Ishikawa (cell line): ENCODE measurements around the gene WWOX.

ENCODE experiments used
- CEBPB ChIP-seq: IDR thresholded peaks from 2 replicates; pipeline ENCODE4 v1.6.1; 2012
- CREB1 ChIP-seq: IDR thresholded peaks from 2 replicates; pipeline ENCODE4 v1.6.1; 2012; ENCODE audit warnings: low read depth
- EGR1 ChIP-seq: IDR thresholded peaks from 2 replicates; pipeline ENCODE4 v1.6.1; 2012
- EP300 ChIP-seq: IDR thresholded peaks from 2 replicates; pipeline ENCODE4 v1.6.1; 2012; ENCODE audit warnings: borderline replicate concordance
- FOXM1 ChIP-seq: IDR thresholded peaks from 2 replicates; pipeline ENCODE4 v1.6.1; 2012; ENCODE audit warnings: low read depth, borderline replicate concordance
- NFIC ChIP-seq: IDR thresholded peaks from 2 replicates; pipeline ENCODE4 v1.6.1; 2012
- RAD21 ChIP-seq: IDR thresholded peaks from 2 replicates; pipeline ENCODE4 v1.6.1; 2012; ENCODE audit warnings: low read depth
- TAF1 ChIP-seq: IDR thresholded peaks from 2 replicates; pipeline ENCODE4 v1.6.1; 2012; ENCODE audit warnings: low read depth, mild to moderate bottlenecking
- TCF12 ChIP-seq: IDR thresholded peaks from 2 replicates; pipeline ENCODE4 v1.6.1; 2012; ENCODE audit warnings: low read depth
- TEAD4 ChIP-seq: IDR thresholded peaks from 2 replicates; pipeline ENCODE4 v1.6.1; 2012
- YY1 ChIP-seq: IDR thresholded peaks from 2 replicates; pipeline ENCODE4 v1.6.1; 2012; ENCODE audit warnings: low read depth
- TF ChIP-seq, protein P1 (sequence below): IDR thresholded peaks from 2 replicates; pipeline ENCODE4 v1.6.1; 2012
- TF ChIP-seq, protein P2 (sequence below): IDR thresholded peaks from 2 replicates; pipeline ENCODE4 v1.6.1; 2012; ENCODE audit warnings: low read depth, mild to moderate bottlenecking
- TF ChIP-seq, protein P3 (sequence below): IDR thresholded peaks from 2 replicates; pipeline ENCODE4 v1.6.1; 2012

DNA sequence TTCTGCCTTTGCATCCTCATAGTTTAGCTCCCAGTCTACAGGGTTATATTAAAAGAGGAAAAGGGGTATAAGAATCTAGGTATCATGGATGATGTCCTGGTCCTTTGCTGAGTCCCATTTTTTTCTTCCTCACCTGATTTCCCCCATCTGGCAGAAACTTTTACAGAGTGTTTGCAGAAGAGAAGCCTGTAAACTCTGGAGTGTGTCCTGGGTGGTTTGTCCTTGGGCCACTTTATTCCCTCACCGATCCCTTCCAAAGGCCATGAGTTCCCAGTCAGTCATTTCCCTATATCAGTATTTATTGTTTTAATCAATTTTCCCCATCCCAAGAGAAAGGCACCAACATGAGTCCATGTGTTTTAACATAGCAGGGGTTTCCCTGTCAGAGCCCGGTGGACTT lies 638.2 kb downstream of the WWOX start:
- TF ChIP-seq EGR1 (no peak), TAF1 (no peak), RAD21 (no peak), EP300 (no peak), CREB1 (no peak), CEBPB (no peak), NFIC (no peak), YY1 (no peak), FOXM1 (no peak), TEAD4 (no peak), TCF12 (no peak)
- TF ChIP-seq, protein P1, sequence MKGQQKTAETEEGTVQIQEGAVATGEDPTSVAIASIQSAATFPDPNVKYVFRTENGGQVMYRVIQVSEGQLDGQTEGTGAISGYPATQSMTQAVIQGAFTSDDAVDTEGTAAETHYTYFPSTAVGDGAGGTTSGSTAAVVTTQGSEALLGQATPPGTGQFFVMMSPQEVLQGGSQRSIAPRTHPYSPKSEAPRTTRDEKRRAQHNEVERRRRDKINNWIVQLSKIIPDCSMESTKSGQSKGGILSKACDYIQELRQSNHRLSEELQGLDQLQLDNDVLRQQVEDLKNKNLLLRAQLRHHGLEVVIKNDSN, result no peak
- TF ChIP-seq, protein P2, sequence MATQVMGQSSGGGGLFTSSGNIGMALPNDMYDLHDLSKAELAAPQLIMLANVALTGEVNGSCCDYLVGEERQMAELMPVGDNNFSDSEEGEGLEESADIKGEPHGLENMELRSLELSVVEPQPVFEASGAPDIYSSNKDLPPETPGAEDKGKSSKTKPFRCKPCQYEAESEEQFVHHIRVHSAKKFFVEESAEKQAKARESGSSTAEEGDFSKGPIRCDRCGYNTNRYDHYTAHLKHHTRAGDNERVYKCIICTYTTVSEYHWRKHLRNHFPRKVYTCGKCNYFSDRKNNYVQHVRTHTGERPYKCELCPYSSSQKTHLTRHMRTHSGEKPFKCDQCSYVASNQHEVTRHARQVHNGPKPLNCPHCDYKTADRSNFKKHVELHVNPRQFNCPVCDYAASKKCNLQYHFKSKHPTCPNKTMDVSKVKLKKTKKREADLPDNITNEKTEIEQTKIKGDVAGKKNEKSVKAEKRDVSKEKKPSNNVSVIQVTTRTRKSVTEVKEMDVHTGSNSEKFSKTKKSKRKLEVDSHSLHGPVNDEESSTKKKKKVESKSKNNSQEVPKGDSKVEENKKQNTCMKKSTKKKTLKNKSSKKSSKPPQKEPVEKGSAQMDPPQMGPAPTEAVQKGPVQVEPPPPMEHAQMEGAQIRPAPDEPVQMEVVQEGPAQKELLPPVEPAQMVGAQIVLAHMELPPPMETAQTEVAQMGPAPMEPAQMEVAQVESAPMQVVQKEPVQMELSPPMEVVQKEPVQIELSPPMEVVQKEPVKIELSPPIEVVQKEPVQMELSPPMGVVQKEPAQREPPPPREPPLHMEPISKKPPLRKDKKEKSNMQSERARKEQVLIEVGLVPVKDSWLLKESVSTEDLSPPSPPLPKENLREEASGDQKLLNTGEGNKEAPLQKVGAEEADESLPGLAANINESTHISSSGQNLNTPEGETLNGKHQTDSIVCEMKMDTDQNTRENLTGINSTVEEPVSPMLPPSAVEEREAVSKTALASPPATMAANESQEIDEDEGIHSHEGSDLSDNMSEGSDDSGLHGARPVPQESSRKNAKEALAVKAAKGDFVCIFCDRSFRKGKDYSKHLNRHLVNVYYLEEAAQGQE, result no peak
- TF ChIP-seq, protein P3, sequence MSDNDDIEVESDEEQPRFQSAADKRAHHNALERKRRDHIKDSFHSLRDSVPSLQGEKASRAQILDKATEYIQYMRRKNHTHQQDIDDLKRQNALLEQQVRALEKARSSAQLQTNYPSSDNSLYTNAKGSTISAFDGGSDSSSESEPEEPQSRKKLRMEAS, result no peak
